Measurements from ENCODE around the gene CYP2R1.

Gene CYP2R1

GRCh38 chr11:14855890-14856289 is 36.1 kb downstream of the CYP2R1 start:
- no peak for DNase-seq (ENCODE audit: low read depth)
- H3K4me3 ChIP-seq (ENCODE audit: low read length) = no peak overlapping the region
- TF ChIP-seq, protein P1, sequence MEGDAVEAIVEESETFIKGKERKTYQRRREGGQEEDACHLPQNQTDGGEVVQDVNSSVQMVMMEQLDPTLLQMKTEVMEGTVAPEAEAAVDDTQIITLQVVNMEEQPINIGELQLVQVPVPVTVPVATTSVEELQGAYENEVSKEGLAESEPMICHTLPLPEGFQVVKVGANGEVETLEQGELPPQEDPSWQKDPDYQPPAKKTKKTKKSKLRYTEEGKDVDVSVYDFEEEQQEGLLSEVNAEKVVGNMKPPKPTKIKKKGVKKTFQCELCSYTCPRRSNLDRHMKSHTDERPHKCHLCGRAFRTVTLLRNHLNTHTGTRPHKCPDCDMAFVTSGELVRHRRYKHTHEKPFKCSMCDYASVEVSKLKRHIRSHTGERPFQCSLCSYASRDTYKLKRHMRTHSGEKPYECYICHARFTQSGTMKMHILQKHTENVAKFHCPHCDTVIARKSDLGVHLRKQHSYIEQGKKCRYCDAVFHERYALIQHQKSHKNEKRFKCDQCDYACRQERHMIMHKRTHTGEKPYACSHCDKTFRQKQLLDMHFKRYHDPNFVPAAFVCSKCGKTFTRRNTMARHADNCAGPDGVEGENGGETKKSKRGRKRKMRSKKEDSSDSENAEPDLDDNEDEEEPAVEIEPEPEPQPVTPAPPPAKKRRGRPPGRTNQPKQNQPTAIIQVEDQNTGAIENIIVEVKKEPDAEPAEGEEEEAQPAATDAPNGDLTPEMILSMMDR (conservative IDR thresholded peaks at IDR 0.05; ENCODE audit: low read length) = no peak

DNA sequence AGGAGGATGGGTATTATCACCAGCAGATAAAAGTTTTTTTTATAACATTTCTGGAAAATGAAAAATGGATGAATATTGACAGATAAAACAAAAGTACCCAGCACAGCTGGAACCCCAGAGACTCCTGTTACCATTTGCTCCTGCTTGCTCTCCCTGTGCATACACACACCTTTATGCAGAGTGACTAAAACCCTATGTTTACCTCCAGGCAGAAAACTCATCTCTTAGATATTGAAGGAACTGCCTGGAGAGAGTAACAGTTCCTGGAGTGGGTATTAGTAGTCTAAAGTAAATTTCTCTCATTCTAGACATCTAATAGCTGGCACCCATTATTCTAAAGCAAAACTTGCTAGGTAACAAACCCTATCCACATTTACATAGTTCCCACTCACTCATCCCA is 38.0 kb downstream of the CYP2R1 start:
- no peak for DNase-seq (ENCODE audit: low read depth)
- no peak overlapping the region for H3K4me3 ChIP-seq (ENCODE audit: low read length)
- TF ChIP-seq, protein P1 (conservative IDR thresholded peaks at IDR 0.05; ENCODE audit: low read length) = no peak

DNA sequence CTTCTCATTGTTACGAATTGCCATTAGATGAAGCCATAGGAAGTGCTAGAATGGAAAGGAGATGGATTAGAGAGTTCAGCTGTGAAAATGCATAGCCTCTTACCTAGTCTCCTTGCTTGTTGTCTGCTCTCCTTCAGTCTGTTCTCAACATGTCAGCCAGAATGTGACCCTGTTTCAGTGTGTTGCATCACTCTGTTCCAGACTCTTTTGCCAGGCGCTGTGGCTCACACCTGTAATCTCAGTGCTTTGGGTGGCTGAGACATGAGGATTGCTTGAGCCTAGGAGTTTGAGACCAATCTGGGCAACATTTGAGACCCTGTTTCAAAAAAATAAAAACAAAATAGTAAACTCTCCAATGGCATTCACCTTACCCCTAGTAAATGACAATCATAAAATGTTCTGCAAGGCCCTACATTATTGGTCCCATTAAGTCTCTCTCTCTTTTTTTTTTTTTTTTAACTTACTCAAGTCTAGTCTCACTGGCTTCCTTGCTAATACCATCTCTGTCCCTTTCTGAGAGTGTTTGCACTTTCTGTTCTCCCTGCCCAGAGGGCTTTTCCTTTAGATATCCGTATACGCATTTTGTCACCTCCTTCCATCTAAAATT is 39.4 kb downstream of the CYP2R1 start:
- DNase-seq (ENCODE audit: low read depth) = no peak
- no peak overlapping the region for H3K4me3 ChIP-seq (ENCODE audit: low read length)
- TF ChIP-seq, protein P1 (conservative IDR thresholded peaks at IDR 0.05; ENCODE audit: low read length) = no peak

- no peak for DNase-seq (ENCODE audit: low read depth)
- TF ChIP-seq, protein P1 (conservative IDR thresholded peaks at IDR 0.05; ENCODE audit: low read length) = no peak
- no peak overlapping the region for H3K4me3 ChIP-seq (ENCODE audit: low read length)
Observed at GRCh38 chr11:14842002-14842401, 50.0 kb downstream of the CYP2R1 start.

GRCh38 chr11:14835496-14836492 is 56.2 kb downstream of the CYP2R1 start:
- no peak for DNase-seq (ENCODE audit: low read depth)
- TF ChIP-seq, protein P1 (conservative IDR thresholded peaks at IDR 0.05; ENCODE audit: low read length) = no peak

More at GRCh38 chr11:14835496-14836492, 56.2 kb downstream of the CYP2R1 start:
- H3K4me3 ChIP-seq (ENCODE audit: low read length) = no peak overlapping the region

Measured in AG10803 (cell line).